ENCODE measurements around the gene PMM1. TPM values are rescaled to one million over a fixed set of nuclear protein-coding genes. Genes with fewer than 3 reads are reported as not detected.
A peak's percentile ranks its signal among the peaks of the same experiment; 100 is the strongest.

Gene PMM1
- total RNA-seq, 2 experiments from 2014 or later, result 39.0 to 42.9 TPM

DNA sequence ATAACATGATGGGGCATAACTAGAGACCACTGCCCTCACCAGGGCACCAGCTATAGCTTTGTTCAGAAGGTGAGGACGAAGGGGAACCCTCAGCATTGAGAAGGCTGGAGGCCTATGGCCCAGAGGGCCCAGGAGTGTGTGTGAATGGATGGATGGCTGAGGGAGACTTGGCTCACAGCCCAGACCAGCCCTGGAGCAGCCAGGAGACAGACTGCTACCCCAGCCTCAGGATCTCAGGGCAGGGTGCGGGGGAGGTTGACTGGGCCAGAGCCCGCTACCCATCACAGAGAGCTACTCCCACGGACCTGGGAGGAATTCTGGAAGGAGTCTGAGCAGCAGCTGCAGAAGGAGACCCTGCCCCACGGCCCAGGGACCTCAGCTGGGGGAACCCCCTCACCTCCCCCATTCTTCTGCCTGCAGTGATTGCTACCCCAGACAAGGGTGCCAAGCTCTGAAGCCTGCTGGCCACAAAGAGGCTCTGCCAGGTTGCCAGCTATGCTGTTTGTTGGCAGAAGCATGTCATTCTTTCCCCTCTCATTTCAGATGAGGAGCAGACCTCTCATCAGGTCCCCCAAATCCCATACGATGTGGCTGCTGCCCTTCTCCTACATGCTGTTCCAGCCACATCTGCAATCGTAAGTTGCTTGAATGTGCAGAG is 34.2 kb downstream of the PMM1 start:
- H3K9me3 Mint-ChIP-seq, result no peaks in the 10 kb centered on the region
- H3K36me3 Mint-ChIP-seq, result no peaks in the 10 kb centered on the region
- DNase-seq (no peak), ATAC-seq (ENCODE audit: low read depth) (no peak)
- no peaks in the 10 kb centered on the region for H3K4me1 Mint-ChIP-seq
- H3K27me3 Mint-ChIP-seq, result peaks cover 52% of the 10 kb centered on the region
- H3K27ac Mint-ChIP-seq, result no peak overlapping the region
- POLR2A ChIA-PET, result interaction anchor here (0.6 kb wide), 1 partner anchor 263 kb away, joined by 3 read pairs; no protein-coding TSS in a partner anchor
- H3K4me3 Mint-ChIP-seq, result no peak overlapping the region

DNA sequence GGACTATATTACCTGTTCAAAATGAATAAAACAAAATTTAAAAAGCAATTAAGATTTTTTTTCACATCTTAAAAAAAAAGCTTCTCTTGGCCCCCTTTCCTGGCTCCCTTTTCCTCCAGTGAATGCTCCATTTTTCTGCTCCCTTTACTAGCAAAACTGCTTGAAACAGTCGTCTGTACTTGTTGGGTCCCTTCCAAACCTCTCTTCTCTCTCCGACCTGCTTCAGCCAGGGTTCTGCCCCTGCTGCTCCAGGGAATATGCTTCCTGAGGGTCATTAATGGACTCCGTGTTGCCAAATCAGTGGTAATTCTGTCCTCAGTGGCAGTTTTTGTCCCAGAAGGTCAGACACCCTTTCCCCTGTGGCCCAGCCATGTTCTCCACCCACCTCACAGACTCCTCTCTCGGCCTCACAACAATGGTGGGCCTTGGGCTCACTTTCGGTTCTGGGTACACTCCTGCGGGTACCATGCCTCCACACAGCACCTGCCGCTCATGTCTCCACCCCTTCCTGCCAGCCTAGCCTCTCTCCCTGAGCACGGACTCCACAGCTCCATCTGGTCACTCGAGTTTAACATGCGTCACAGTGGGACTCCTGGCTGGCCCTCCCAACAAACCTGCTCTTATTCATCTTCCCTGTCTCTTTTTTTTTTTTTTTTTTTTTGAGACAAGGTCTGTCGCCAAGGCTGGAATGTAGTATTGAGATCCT is 37.6 kb downstream of the PMM1 start:
- Mint-ChIP-seq H3K36me3 (no peaks in the 10 kb centered on the region), H3K27ac (no peak overlapping the region), H3K9me3 (no peaks in the 10 kb centered on the region), H3K4me3 (no peak overlapping the region), H3K4me1 (no peaks in the 10 kb centered on the region), H3K27me3 (peaks cover 32% of the 10 kb centered on the region)
- no peak for ATAC-seq (ENCODE audit: low read depth)
- DNase-seq, result no peak
- POLR2A ChIA-PET, result interaction anchor here (0.6 kb wide), 1 partner anchor 531 kb away, joined by 3 read pairs; no protein-coding TSS in a partner anchor

DNA sequence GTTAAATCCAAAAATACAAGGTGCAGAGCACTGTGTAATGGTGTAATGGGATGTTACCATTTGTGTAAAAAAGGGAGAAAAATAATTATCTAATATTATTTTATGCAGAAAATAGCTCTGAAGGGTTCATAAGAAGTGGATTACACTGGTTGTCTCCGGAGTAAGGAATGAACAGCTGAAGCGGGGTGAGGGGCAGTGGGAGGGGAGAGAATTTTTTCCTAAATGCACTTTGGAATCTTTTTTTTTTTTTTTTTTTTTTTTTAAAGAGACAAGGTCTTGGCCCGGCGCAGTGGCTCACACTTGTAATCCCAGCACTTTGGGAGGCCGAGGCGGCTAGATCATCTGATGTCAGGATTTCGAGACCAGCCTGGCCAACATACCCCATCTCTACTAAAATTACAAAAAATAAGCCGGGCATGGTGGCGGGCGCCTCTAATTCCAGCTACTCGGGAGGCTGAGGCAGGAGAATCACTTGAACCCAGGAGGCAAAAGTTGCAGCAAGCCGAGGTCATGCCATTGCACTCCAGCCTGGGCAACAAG is 38.6 kb downstream of the PMM1 start:
- Mint-ChIP-seq H3K27ac (no peak overlapping the region), H3K36me3 (no peaks in the 10 kb centered on the region), H3K27me3 (peaks cover 26% of the 10 kb centered on the region), H3K4me3 (no peak overlapping the region), H3K4me1 (no peaks in the 10 kb centered on the region), H3K9me3 (no peaks in the 10 kb centered on the region)
- POLR2A ChIA-PET, result interaction anchor here (0.6 kb wide), 1 partner anchor 30 kb away, joined by 3 read pairs; no protein-coding TSS in a partner anchor
- ATAC-seq (ENCODE audit: low read depth) (no peak), DNase-seq (no peak)

DNA sequence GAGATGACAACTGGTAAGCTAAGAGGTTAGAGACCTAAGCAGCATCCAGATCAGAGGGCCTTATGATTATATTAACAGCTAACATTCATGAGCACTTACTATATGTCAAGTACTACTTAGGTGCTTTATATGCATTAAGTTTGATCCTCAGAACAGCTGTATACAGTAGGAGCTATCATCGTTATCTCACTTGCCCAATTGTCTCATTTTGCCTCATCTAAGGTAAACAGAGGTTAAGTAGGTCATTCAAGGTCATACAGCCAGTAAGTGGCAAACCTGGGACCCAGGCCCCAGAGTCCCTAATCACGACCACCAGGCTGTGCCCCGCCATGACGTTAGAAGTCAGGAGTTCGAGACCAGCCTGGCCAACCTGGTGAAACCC is 40.8 kb downstream of the PMM1 start:
- peaks cover 1% of the 10 kb centered on the region for H3K36me3 Mint-ChIP-seq
- H3K4me3 Mint-ChIP-seq, result no peak overlapping the region
- DNase-seq (no peak), ATAC-seq (ENCODE audit: low read depth) (no peak)
- H3K4me1 Mint-ChIP-seq, result peaks cover 8% of the 10 kb centered on the region
- H3K27ac Mint-ChIP-seq, result no peak overlapping the region
- no peaks in the 10 kb centered on the region for H3K9me3 Mint-ChIP-seq
- POLR2A ChIA-PET, result interaction anchor here (0.6 kb wide), 1 partner anchor 17 kb away, joined by 3 read pairs; no protein-coding TSS in a partner anchor
- peaks cover 23% of the 10 kb centered on the region for H3K27me3 Mint-ChIP-seq

DNA sequence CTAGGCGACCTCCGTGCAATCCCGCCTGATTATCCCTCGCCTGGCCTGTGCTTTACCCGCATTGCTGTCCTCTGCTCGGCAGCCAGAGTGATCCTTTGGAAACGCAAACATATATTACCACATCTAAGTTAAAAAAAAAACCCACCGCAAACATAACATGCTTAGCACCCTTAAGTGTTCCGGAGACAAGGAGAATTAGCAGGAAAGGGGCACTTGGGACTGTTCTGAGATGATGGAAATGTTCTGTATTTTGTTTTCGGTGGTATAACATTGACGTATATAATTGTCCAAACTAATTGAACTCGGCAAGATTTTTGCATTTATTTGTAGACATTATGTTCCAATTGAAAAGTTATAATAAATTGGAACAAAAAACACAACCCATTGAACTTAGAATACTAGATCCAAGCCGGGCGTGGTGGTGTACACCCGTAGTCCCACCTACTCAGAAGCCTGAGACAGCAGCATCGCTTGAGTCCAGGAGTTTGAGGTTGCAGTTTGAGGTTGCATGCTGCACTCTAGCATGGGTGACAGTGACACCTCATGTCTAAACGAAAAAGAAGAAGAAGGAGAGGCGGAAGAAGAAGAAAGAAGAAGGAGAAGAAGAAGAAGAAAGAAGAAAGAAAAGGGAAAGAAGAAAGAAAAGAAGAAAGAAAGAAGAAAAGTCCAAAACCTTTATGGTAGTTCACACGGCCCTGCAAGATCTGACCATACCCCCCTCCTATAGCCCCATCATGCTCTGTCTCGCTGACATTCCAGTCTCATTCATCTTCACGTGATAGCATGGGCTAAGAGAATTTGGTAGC is 44.8 kb downstream of the PMM1 start:
- ATAC-seq (ENCODE audit: low read depth) (no peak), DNase-seq (no peak)
- POLR2A ChIA-PET, result interaction anchor here (0.6 kb wide), 1 partner anchor 36 kb away, joined by 3 read pairs; no protein-coding TSS in a partner anchor
- H3K27me3 Mint-ChIP-seq, result peaks cover 4% of the 10 kb centered on the region
- no peaks in the 10 kb centered on the region for H3K9me3 Mint-ChIP-seq
- peaks cover 24% of the 10 kb centered on the region for H3K4me1 Mint-ChIP-seq
- H3K27ac Mint-ChIP-seq, result peak overlapping the region; percentile 73
- H3K36me3 Mint-ChIP-seq, result peaks cover 3% of the 10 kb centered on the region
- H3K4me3 Mint-ChIP-seq, result peak overlapping the region; percentile 98

DNA sequence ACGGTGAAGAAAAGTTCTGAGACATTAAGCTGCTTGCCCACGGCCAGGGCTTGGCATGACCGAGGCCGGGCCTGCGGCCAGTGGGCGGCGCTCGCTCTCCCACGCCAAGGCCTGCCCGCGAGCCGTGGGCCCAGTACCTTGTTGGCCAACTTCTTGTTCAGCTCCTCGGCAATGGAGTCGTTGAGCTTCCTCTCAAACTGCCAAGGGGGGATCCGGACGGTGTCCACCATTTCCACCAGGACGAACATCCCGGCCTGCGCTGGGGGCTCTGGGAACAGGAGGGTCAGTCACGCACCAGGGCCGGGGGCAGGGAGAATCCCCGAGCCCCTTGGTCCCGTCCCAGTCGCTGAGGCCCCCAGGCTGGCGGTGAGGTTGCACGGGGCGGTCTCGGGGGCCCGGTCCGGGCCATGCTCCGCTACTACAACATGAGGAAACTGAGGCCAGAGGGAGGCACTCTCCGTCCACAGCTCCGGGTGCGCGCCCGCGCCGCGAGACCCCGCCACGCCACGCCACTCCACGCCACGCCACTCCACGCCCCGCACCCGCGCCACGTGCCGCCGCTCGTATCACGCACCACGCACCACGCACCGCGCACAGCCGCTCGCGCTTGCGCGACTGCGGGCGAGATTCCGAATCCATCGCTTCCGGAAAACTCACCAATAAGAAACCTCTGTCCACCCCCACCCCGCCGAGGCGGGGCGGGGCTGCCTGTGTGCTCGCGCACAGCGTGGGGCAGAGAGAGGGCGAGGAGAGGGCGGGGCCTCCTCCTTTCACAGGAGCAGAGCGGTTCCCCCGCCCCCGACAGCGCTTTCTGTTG is 45.6 kb downstream of the PMM1 start, which contains the start of gene POLR3H:
Gene POLR3H, minus strand, starts transcription at position 617 of the 817 bp plus-strand sequence. Its CDS starts 369 bp downstream, at position 248.
- ATAC-seq (ENCODE audit: low read depth) (peak; percentile 97), DNase-seq (peak; percentile 96)
- Mint-ChIP-seq H3K36me3 (peaks cover 3% of the 10 kb centered on the region), H3K27ac (peak within 1 kb of the TSS; percentile 95), H3K27me3 (peaks cover 1% of the 10 kb centered on the region), H3K4me3 (peak within 1 kb of the TSS; percentile 98), H3K4me1 (peaks cover 24% of the 10 kb centered on the region), H3K9me3 (no peaks in the 10 kb centered on the region)
- POLR2A ChIA-PET, result interaction anchor here (0.6 to 1.4 kb wide), 5 partner anchors 37 to 122 kb away, joined by 3 to 15 read pairs (median 3); partner anchors contain the start of genes DESI1, PMM1, TOB2 and XRCC6

DNA sequence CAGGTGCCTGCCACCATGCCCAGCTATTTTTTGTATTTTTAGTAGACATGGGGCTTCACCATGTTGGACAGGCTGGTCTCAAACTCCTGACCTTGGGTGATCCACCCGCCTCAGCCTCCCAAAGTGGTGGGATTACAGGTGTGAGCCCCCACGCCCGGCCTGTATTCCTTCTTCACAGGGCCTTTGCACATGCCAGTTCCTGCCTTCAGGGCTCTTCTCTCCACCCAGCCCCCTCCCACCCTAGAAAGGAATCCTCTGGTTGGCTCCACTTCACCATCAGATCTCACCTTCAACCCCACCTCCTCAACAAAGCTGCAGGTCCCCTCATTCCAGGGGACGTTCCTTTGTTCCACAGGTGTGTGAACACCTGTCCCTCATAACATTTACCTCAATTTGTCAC is 47.4 kb downstream of the PMM1 start:
- POLR2A ChIA-PET, result no interaction called here
- no peaks in the 10 kb centered on the region for H3K27me3 Mint-ChIP-seq
- peaks cover 24% of the 10 kb centered on the region for H3K4me1 Mint-ChIP-seq
- no peaks in the 10 kb centered on the region for H3K9me3 Mint-ChIP-seq
- ATAC-seq (ENCODE audit: low read depth), result no peak
- DNase-seq, result no peak
- H3K27ac Mint-ChIP-seq, result peak overlapping the region; percentile 78
- H3K4me3 Mint-ChIP-seq, result peak overlapping the region; percentile 98
- H3K36me3 Mint-ChIP-seq, result peaks cover 3% of the 10 kb centered on the region

DNA sequence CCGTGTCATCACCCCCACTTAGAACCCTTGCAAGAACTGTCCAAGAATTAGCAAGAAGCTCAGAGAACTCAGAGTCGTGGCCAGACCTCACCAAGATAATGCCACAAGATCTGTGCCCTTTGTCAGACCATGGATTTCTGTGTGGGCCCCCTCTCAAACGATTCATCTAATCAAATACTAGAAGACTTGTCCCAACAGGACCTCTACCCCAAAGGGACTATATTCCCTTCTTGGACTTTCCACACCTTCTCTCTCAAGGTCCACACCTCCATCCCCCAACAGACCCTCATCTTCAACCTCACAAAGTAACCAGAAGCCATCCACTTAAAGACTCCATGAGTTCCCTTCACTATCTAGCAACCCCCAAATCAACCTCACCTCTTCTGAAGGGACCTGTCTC is 48.2 kb downstream of the PMM1 start:
- H3K4me1 Mint-ChIP-seq, result peaks cover 24% of the 10 kb centered on the region
- POLR2A ChIA-PET, result interaction anchor here (1.0 to 1.7 kb wide), 3 partner anchors 49 to 95 kb away, joined by 3 to 4 read pairs (median 3); partner anchors contain the start of genes ACO2, PHF5A, PMM1 and TOB2
- DNase-seq (no peak), ATAC-seq (ENCODE audit: low read depth) (no peak)
- peaks cover 3% of the 10 kb centered on the region for H3K36me3 Mint-ChIP-seq
- H3K27me3 Mint-ChIP-seq, result no peaks in the 10 kb centered on the region
- H3K4me3 Mint-ChIP-seq, result peak overlapping the region; percentile 2
- no peak overlapping the region for H3K27ac Mint-ChIP-seq
- H3K9me3 Mint-ChIP-seq, result no peaks in the 10 kb centered on the region

DNA sequence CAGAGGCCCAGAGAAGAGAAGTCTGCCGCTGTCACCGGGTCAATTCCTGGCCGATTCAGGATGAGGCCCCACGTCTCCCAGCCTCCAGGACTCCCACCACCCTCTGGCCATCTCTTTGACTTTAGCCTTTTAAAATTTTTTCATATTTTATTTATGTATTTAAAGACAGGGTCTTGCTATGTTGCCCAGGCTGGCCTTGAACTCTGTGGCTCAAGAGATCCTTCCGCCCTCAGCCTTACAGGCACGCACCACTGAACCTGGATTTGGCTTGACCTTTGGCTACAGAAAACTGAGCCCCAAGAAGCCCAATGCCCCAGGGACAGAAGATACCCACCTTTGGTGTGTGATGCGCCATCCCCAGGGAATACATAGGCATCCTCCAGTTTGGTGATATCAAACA is 49.3 kb downstream of the PMM1 start:
- no peaks in the 10 kb centered on the region for H3K27me3 Mint-ChIP-seq
- H3K27ac Mint-ChIP-seq, result no peak overlapping the region
- no peak for ATAC-seq (ENCODE audit: low read depth)
- no peak overlapping the region for H3K4me3 Mint-ChIP-seq
- no peaks in the 10 kb centered on the region for H3K9me3 Mint-ChIP-seq
- no peak for DNase-seq
- peaks cover 24% of the 10 kb centered on the region for H3K4me1 Mint-ChIP-seq
- POLR2A ChIA-PET, result interaction anchor here (1.7 kb wide), 1 partner anchor 50 kb away, joined by 4 read pairs; the partner anchor contains the start of gene PMM1
- peaks cover 3% of the 10 kb centered on the region for H3K36me3 Mint-ChIP-seq

DNA sequence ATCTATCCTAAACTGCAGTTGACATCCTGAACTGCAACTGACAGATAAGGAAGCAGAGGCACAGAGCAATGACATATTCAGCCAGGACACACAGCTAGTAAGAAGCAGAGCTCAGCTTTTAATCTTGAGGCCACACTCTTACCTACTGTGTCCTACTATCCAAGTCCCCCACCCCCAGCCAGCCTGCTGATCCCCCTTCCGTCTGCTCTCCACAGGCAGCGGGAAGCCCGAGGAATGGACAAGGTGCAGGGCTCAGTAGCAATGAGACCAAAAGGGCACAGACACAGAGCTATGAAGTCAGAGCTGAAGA is 49.7 kb downstream of the PMM1 start:
- Mint-ChIP-seq H3K36me3 (peaks cover 3% of the 10 kb centered on the region), H3K27me3 (no peaks in the 10 kb centered on the region), H3K9me3 (no peaks in the 10 kb centered on the region), H3K4me1 (peaks cover 21% of the 10 kb centered on the region), H3K4me3 (no peak overlapping the region), H3K27ac (no peak overlapping the region)
- POLR2A ChIA-PET, result no interaction called here
- no peak for DNase-seq
- ATAC-seq (ENCODE audit: low read depth), result no peak

DNA sequence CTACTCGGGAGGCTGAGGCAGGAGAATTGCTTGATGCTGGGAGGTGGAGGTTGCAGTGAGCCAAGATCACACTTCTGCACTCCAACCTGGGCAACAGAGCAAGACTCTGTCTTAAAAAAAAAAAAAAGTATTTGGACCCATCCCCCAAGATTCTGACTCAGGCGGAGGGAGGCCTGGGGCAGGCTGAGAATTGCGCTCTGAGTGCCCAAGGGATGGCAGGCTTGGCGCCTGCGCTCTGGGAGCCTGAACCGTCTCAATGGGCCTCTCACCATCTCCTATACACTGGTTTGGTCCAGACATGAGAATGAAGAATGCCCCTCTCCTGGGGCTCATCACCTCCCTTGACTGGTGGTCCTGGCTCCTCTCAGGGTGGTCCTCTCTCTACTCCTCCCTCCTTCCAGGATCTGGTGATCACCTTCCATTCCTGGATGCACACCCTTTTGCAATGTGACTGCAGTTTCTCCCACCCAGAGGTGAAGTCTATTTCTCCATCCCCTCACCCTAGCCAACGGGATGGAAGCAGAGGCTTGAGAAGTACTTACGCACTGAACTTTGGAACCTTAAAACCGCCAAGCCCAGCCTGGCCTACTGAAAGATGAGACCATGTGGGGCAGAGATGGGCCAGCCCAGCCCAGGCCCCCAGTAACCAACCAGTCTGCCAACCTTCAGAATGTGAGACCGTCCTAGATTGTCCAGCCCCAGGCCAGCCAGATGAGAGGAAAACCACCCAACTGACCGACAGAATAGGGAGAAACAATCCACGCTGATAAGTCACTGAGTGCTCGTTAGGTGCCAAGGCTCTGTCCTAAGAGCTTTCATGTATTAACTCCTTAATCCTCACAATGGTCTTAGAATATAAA is 50.3 kb downstream of the PMM1 start:
- POLR2A ChIA-PET, result no interaction called here
- H3K27me3 Mint-ChIP-seq, result no peaks in the 10 kb centered on the region
- H3K4me3 Mint-ChIP-seq, result no peak overlapping the region
- H3K9me3 Mint-ChIP-seq, result no peaks in the 10 kb centered on the region
- no peak for ATAC-seq (ENCODE audit: low read depth)
- no peak for DNase-seq
- peaks cover 16% of the 10 kb centered on the region for H3K4me1 Mint-ChIP-seq
- no peak overlapping the region for H3K27ac Mint-ChIP-seq
- H3K36me3 Mint-ChIP-seq, result peaks cover 3% of the 10 kb centered on the region

DNA sequence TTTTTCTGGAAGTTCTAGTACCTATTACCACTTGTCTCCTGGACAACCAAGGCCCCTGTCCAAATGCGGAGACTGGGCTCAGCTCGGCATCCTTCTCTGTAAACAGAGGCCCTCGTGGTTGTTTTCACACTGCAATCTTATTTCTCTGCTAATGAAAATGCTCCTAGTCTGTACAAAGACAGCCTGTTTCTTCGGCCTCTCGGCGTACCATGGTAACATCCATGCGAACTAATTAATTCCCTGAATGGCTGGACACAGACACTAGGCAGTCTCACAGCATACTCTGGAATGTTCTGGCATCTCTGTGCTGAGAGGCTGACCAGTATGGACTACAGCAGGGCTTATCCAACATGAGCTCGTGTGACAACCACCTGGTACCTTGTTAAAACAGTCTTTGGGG is 51.1 kb downstream of the PMM1 start:
- H3K4me3 Mint-ChIP-seq, result no peak overlapping the region
- peaks cover 16% of the 10 kb centered on the region for H3K4me1 Mint-ChIP-seq
- peaks cover 2% of the 10 kb centered on the region for H3K36me3 Mint-ChIP-seq
- H3K27me3 Mint-ChIP-seq, result no peaks in the 10 kb centered on the region
- H3K9me3 Mint-ChIP-seq, result no peaks in the 10 kb centered on the region
- DNase-seq (no peak), ATAC-seq (ENCODE audit: low read depth) (no peak)
- H3K27ac Mint-ChIP-seq, result no peak overlapping the region
- POLR2A ChIA-PET, result interaction anchor here (0.6 kb wide), 1 partner anchor 213 kb away, joined by 3 read pairs; no protein-coding TSS in a partner anchor
